DMS114 treated with DMSO at 0.1 percent for 48 hours (cell line): ENCODE results near the gene OR1J4.
"Not testable (repeated sequence)": the region's sequence is repeated elsewhere in the genome, so short reads cannot be mapped to it uniquely, and the experiment has no call there.

Experiments
- DNase-seq: peaks from one replicate; lab custom pipeline; 2025; ENCODE audit not compliant: unreplicated experiment; lab: John Stamatoyannopoulos, UW

OR1J4 gene, protein sequence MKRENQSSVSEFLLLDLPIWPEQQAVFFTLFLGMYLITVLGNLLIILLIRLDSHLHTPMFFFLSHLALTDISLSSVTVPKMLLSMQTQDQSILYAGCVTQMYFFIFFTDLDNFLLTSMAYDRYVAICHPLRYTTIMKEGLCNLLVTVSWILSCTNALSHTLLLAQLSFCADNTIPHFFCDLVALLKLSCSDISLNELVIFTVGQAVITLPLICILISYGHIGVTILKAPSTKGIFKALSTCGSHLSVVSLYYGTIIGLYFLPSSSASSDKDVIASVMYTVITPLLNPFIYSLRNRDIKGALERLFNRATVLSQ

DNA sequence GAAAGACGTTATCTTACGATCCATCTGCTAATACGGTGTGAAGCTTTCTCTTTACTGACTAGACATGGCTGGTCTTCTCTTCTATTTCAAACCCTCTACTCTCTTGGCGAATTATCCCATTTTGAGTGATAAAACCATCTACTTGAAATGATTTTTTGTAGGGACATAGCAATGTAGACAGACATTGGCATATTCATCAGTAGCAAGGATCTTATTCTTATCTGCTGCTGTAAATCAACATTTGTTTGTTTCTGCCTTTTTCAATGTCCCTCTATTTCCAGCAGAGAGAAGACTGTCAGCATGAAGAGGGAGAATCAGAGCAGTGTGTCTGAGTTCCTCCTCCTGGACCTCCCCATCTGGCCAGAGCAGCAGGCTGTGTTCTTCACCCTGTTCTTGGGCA is at the start of gene OR1J4:
Gene OR1J4, plus strand, starts transcription at position 301 of the 400 bp plus-strand sequence. Its CDS starts 0 bp downstream, at position 301.
- DNase-seq: no peak

DNA sequence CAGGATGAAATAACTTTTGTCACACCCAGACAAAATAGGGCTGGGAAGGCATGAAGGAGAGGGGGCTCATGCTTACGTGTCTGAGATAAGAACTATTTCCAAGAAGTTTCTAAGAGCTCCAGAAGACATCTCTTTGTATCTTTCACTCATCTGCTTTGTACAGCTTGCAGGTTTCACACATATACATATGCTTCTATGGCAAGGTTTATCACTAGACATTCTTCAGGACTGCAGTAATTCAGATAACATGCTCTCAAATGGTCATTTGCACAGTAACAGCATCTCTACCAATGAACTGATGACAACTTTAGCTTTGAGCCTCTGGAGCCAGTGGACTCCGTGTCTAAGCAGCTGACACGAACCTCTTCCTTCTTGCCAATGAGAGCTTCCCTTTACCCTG is 44.4 kb upstream of the OR1J4 start:
- no peak for DNase-seq

DNA sequence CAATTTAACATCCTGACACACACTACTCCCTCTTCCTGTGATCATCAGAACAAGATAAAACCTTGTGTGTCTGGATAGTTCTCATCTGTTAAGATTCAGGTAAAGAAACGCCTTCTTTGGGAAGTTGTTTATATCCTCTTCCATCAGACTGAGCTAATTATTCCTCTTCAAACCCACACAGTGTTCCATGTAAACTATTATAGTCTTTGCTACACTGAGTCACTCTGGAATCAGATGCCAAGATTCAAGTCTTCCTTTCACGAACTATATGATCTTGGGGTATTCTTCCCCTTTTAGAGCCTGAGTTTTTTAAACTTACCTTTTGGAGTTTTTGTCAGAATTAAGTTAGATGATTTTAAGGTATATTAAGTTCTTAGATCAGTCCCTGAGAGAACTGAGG is 43.2 kb upstream of the OR1J4 start:
- DNase-seq: no peak

DNA sequence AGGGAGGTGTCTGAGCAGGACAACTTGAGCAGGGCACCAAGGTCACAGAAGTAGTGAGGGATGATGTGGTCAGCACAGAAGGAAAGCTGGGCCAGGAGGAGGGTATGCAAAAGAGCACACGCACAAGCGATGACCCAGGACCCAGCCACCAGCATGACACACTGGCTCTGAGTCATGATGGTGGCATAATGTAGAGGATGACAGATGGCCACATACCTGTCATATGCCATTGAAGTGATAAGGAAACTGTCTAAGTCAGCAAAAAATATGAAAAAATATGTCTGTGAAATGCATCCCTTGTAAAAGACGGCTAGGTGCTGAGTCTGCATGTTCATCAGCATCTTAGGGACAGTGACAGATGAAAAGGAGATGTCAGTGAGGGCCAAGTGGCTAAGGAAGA is 41.6 kb upstream of the OR1J4 start:
- no peak for DNase-seq

DNA sequence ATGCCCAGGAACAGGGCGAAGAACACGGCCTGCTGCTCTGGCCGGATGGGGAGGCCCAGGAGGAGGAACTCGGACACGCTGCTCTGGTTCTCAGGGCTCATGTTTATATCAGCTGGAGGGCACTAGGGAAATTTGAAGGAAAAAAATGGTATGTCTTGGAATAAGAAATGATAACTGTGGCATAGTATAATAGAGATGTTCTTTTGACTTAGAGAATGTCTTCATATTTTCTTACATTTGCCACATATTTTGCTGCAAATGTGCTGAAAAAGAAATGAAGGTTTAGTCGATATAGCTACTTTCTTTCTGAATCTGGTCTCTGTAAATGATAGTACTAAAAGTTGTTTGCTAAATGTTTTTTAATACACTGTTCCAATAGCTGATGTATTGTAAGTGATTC is 41.1 kb upstream of the OR1J4 start, which contains the start of gene OR1J1:
Gene OR1J1, minus strand, starts transcription at position 101 of the 400 bp plus-strand sequence. Its CDS starts 0 bp downstream, at position 101.
- DNase-seq: no peak

DNA sequence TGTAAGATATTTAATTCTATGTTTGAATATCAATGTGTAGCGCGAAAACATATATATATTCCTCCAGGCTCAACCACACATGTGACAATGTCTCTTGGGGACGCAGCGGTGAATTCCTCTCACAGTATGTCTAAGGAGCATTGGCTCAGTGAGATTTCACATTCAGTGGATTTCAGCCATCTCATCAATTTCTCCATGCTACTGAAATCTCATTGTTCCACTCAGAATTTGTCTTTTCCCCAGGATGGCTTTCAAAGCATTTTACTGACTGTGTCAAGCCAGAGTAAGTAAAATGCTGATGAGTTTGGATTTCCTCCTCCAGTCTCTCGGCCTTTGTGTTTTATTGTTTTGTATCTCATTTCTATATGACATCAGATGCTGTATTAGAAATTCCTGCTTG is 39.9 kb upstream of the OR1J4 start:
- no peak for DNase-seq

DNA sequence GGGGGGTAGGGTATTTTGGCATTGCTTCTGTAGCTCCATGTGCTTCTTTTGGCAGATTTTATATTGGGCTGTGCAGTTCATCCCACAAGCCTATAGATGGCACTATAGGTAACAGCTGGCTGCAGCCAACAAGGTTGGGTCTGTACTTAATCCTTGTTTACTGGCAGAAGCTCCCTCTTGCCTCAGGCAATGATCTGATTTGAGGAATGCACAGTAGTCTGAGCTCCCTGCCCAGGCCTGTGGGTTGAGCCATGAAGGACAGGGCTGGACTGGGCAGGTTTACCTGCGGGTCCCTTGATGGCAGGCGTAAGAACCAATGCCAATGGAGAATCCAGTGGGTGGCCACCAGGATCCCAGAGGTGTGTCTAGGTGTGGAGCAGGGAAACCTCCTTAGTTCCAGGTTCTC is 20.1 kb upstream of the OR1J4 start:
- no peak for DNase-seq

DNA sequence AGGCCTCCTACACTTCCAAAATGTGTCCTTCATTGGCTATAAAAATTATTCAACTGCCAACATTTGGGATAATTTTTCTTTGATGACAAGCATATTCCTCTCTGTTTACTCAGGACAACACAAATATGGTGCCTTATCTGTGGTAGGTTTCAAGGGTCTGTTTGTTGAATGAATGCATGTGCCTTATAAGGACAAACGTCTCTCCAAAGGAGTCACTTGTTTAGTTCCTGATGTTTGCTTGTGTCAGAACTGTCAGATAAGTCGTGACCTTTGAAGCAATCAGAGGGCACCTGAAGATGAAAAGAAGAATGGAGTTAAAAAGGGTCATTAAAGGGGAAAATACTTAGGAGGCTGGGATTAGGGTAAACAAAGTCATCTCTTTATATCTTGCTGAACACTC is 12.0 kb upstream of the OR1J4 start:
- no peak for DNase-seq

DNA sequence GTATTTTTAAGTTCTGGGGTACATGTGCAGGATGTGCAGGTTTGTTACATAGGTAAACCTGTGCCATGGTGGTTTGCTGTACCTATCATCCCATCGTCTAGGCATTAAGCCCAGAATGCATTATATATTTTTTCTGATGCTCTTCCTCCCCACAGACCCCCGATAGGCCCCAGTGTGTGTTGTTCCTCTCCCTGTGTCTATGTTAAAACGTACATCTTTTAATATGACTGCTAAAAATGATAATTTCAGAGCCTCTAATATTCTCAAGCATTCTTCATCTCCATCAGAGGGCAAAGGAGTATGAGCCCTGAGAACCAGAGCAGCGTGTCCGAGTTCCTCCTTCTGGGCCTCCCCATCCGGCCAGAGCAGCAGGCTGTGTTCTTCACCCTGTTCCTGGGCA is 8.4 kb upstream of the OR1J4 start, which contains the start of gene OR1J2:
Gene OR1J2, plus strand, starts transcription at position 301 of the 400 bp plus-strand sequence. Its CDS starts 0 bp downstream, at position 301.
- no peak for DNase-seq

DNA sequence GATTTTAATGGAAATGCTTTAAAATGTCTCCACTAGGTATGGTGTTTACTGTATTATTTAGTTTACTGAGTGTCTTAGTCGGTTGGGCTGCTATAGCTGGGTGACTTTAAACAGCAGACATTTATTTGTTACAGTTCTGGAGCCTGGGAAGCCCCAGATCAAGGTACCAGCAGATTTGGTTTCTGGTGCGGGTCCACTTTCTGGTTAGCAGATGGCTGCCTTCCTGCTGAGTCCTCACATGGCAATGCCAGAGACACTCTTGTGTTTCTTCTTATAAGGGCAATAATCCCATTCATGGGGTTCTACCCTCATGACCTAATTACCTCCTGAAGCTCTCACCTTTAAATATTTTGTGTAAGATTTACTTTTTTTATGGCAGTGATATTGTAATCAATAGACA is 715 bp upstream of the OR1J4 start:
- DNase-seq: no peak

DNA sequence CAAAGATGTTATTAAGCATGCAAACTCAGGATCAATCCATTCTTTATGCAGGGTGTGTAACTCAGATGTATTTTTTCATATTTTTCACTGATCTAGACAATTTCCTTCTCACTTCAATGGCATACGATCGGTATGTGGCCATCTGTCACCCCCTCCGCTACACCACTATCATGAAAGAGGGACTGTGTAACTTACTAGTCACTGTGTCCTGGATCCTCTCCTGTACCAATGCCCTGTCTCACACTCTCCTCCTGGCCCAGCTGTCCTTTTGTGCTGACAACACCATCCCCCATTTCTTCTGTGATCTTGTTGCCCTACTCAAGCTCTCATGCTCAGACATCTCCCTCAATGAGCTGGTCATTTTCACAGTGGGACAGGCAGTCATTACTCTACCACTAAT is 435 bp downstream of the OR1J4 start:
- no peak for DNase-seq

DNA sequence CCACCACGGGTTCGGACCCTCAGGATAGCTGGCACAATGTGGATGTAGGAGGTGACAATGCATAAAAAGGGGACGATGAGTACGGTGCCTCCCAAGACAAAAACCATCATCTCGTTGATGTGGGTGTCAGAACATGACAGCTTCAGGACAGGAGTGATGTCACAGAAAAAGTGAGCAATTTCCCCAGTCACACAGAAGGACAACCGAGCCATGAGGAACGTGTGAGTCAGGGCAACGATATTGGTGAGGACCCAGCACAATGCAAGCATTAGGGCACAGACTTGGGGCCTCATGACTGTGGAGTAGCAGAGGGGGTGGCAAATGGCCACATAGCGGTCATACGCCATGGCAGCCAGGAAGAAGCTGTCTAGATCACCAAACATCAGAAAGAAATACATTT is 7.7 kb downstream of the OR1J4 start:
- DNase-seq: no peak

DNA sequence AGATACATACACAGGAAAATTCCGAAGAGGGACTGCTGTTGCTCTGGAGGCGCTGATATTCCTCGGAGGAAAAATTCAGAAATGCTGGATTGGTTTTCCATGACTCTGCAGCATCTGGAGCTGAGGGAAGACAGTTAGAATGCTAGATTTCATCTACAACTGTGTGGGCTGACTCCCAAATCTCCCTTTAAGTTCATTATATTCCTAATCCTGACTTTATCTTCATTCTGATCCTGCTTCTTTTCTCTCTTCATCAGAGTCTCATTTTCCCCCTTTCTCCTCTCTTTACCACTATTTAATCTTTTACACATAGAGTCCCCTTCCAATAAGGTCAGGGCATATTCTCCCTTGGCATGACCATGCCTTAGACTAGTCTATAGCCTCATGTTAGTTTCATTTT is 8.3 kb downstream of the OR1J4 start, which contains the start of gene OR1N1:
Gene OR1N1, minus strand, starts transcription at position 101 of the 400 bp plus-strand sequence. Its CDS starts 0 bp downstream, at position 101.
- no peak for DNase-seq

DNA sequence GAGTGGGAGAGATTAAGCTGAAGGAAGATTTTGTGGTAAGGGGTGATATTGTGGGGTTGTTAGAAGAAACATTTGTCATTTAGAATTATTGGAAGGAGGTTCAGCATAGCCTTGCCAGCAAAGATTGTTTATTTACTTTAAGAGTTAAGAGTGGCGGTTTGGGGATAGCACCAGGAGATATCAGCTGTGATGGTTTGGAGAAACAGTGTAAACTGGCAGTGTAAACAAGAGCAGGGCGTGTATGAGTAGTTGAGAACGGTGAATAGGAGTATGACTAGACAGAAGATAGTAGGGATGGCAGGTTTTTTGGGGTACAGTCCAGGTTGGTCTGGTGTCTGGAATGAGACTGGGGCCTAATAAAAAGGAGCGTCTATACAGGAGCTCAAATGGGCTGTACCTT is 12.2 kb downstream of the OR1J4 start:
- not testable (repeated sequence) for DNase-seq

DNA sequence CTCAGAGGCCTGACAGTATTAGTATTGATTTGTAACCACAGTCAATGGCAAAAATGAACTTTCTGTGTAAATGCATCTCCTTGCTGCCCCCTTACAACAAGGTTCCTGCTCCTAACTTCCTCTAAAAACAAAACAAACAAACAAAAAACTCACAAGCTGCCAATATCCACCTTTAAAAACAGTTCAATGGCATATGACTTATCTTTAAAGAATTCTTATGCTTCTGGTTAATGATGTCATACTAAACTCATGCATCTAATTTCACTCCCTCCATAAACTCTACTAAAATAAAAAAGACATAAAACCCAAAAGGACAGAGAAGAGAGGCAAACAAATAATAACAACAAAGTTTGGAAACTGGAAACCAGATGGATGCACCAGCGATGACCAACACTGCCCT is 17.2 kb downstream of the OR1J4 start:
- DNase-seq: no peak

DNA sequence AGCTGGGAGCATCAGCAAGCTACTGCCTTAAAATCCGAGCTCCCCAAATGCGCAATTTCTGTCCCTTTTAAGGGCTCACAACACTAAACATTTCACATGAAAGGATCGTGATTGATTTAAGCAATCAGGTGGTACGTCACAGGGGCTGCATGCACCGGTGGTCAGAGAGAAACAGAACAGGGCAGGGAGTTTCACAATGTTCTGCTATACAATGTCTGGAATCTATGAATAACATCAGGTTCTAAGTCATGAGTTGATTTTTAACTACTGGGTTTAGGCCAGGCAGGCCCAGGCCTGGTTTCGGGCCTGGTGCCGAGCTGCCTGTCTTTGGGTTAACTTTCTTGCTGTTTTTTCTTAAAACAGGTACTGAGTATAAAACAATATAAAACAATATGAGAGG is 18.1 kb downstream of the OR1J4 start:
- DNase-seq: not testable (repeated sequence)

DNA sequence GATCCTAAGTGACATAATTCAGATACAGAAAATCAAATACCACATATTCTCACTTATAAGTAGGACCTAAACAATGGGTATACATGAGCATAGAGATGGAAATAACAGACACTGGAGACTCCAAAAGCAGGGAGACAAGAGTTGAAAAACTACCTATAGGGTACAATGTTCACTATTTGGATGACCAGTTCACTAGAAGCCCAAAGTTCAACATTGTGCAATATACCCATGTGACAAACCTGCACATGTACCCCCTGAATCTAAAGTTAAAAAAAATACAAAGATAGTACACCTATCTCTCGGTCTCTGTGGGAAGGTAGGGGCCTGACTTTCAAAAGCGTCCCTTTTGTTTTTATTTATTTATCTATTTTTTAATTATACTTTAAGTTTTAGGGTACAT is 19.8 kb downstream of the OR1J4 start:
- no peak for DNase-seq

DNA sequence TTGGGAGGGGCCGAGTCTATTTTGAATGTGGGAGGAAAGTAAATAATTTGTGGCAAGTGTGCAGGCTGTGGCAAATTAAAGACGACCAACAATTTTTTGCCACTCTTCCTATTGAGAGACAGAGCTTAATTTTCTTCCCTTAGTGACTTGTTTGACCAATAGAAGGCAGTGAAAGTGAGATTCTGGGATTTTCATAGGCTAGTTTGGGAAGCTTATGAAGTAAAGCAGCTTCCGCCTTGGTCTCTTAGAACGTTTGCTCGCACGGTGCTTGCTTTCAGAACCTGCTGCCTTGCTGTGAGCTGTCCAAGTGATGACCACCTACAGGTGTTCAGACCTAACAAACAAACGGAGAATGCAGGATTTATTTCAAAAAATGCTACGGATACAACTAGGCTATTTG is 27.3 kb downstream of the OR1J4 start:
- no peak for DNase-seq

DNA sequence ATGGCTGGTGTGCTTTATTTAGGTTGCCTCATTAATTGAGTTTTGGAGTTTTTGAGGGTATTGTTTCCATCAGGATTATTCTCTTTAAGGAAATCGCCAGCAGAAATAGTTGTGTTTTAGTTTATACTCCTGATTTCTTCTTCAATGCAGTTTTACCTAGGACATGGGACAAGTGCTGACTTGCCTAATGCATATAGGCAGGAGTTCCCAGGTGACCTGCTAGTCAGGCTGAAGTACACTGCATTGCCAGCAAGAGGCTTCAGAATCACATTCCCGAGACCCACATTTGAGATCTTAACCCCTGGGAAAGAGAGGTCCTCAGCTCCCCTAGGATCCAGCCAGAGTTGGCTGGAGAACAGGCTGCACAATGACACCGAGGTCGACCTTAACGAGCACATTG is 32.4 kb downstream of the OR1J4 start:
- no peak for DNase-seq

DNA sequence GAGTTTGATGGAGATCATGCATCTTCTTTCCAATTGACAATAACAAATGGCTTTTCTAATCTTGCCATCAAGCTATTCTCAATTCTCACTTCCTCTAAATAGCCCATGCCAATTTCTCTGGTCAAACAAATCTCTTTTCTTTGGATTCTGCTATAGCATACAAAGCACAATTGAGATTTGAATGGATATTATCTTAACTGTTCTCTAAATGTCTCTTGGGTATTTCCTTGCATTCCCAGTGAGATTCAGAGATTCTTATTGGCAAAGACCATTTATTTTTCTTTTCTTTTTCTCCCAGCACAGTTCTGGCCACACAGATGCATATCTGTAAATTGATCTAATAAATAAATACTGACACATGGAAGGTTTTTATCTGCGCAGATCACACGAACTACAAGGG is 33.9 kb downstream of the OR1J4 start, which contains the start of gene OR1N2:
Gene OR1N2, plus strand, starts transcription at position 301 of the 400 bp plus-strand sequence. CDS start 100 bp downstream, outside the sequence.
- DNase-seq: no peak

DNA sequence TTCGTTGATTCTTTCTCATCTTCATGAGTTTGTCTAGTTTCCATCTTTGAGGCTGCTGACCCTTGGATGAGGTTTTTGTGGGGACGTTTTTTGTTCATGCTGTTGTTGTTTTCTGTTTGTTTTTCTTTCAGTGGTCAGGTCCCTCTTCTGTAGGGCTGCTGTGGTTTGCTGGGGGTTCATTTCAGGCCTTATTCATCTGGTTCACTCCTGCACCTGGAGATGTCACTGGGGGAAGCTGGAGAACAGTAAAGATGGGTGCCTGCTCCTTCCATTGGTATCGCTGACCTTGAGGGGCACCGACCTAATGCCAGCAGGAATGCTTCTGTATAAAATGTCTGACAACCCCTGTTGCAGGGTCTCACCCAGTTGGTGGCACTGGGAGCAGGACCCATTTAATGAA is 42.5 kb downstream of the OR1J4 start:
- DNase-seq: no peak

DNA sequence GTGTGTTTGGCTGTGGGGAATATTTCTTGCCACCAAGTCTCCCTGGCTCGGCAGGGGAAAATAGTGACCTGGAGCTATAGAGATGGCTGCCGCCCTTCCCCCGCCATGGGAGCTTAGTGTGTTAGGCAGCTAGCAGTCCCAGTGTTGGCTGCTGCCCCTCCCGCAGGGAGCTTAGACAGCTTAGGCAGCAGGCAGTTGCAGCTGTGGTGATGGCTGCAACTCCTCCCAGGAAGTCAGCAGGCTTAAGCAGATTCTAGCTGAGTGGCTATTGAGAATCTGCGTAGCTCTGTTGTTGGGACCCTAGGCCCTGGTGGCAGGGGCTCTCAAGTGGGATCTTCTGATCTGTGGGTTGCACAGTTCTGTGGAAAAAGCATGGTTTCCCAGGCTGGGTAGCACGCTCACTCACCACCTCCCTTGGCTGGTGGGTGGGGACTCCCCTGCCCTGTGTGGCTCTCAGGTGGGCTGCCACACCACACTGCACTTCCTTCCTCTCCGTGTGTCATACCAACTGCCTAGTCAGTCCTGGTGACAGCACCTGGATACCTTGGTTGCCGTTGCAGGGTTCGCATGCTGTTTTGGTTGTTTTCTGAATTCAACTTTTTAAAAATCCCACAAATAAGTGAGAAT is 43.3 kb downstream of the OR1J4 start:
- no peak for DNase-seq
